ENCODE measurements around the gene RCC2.
"Not testable (repeated sequence)": the region's sequence is repeated elsewhere in the genome, so short reads cannot be mapped to it uniquely, and the experiment has no call there.

RCC2 gene

DNA sequence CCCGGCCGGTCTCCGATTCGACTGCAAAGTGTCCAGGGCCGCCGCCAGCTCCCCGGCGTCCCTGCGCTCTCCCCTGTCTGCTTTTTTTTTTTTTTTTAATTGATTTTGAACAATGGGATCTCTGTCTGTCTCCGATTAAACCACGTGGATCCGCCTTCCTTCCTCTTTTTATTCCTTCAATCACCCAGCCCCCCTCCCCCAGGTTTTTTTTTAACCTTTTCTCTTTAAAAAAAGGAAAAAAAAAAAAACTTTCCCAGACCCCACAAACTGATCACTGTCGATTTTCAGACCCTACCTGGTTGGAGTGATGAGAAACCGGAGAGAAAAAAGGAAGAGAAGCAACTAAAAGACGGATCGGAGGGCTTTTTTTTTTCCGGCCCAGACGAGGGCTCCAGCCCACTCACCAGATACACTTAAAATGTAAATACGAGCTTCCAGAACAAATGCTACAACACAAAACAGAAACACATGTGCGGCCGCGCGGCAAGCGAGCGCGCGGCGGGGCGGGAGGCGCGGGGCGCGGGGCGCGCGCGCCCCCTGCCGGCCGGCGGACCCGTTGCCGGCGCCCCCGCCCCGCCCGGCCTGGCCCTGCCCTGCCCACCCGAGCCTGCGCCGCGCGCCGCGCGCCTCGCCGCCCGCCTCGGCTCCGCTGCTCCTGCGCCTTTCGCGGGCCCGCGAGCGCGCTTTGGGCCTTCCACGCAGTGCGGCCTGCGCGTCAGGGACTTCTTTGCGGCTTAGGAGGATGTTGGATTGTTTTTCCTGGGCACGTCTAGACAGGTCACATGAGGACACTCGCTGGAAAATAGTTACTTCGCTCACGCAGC lies at the start of gene RCC2:
TSS of gene RCC2 (minus strand) at position 428 of the 824 bp plus-strand sequence. CDS start 1,163 bp downstream, outside the sequence.
- DNase-seq, result peak; percentile 81

DNA sequence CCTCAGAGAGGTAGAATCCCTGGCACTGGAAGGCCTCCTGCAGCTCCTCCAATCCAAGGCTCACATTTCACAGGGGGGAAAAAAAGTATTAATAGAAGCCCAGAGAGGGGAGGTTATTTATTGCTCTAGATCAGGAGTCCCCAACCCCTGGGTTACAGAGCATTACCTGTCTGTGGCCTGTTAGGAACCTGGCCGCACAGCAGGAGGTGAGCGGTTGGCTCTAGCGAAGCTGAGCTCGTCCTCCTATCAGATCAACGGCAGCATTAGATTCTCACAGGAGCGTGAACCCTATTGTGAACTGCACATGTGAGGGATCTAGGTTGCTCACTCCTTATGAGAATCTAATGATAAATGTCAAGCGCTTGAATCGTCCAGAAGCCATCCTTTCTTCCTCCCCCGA lies 46.8 kb upstream of the RCC2 start:
- no peak for DNase-seq

DNA sequence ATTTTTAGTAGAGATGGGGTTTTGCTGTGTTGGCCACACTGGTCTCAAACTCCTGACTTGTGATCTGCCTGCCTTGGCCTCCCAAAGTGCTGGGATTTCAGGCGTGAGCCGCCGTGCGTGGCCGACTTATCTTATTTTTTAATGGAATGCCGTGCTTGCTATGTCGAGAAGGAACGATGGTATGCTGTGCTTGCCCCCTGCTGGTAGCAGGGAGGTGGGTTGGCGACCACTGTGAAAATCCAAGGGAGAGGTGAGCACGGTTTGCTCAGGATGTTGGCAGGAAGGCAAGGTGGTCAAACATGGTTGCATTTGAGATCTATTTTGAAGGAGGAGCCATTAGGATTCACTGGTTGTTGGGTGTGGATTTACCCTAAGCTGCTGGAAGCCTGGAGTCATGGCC lies 45.8 kb upstream of the RCC2 start:
- no peak for DNase-seq

DNA sequence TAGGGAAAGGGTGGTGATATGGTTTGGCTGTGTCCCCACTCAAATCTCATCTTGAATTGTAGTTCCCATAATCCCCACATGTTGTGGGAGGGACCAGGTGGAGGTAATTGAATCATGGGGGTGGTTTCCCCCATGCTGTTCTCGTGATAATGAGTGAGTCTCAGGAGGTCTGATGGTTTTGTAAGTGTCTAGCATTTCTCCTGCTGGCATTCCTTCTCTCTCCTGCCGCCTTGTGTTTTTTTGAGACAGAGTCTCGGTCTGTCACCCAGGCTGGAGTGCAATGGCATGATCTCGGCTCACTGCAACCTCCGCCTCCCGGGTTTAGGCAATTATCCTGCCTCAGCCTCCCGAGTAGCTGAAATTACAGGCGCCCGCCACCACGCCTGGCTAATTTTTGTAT lies 42.5 kb upstream of the RCC2 start:
- not testable (repeated sequence) for DNase-seq

DNA sequence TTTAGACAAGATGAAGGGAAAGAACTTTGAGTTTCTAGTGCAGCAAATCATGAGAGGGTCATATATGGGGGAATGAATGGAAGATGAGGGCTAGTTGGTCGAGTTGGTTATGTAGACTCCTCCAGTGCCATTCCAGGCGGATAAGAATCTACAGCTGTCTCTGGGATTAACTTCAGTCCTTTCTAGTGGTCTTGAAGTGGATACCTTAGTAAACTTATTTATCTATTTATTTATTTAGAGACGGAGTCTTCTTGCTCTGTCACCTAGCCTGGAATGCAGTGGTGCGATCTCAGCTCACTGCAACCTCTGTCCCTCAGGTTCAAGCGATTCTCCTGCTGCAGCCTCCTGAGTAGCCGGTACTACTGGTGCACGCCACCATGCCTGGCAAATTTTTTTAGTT lies 41.4 kb upstream of the RCC2 start:
- no peak for DNase-seq

DNA sequence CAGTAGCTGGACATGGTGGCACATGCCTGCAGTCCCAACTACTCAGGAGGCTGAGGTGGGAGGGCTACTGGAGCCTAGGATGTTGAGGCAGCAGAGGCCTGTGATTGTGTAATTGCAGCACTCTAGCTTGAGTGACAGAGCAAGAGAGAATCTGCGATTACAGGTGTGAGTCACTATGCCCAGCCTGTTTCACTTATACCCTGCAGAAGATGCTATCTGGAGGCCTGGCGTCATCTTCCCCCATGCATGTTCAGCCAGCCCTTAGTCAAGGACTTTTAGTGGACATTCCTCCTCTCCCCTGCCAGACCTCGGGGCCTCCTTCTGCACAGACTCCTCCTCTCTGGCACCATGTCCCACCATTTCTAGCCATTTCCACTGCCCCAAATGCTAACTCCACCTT lies 36.3 kb upstream of the RCC2 start:
- DNase-seq, result no peak

DNA sequence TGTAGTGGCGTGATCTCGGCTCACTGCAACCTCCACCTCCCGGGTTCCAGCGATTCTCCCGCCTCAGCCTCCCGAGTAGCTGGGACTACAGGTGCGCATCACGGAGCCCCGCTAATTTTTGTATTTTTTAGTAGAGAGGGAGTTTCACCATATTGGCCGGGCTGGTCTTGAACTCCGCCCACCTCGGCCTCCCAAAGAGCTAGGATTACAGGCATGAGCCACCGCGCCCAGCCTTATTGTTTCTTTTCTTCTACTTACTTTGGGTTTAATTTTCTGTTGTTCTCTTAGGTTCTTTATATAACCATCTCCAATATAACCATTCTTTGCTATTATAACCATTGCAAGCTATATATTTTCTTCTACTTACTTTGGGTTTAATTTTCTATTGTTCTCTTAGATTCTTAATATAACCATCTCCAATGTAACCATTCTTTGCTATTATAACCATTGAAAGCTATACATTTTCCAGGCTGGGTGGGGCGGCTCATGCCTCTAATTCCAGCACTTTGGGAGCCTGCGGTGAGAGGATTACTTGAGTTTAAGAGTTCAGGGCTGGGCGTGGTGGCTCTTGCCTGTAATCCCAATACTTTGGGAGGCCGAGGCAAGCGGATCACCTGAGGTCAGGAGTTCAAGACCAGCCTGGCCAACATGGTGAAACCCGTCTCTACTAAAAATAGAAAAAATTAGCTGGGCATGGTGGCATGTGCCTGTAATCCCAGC lies 35.5 kb upstream of the RCC2 start:
- DNase-seq, result not testable (repeated sequence)

DNA sequence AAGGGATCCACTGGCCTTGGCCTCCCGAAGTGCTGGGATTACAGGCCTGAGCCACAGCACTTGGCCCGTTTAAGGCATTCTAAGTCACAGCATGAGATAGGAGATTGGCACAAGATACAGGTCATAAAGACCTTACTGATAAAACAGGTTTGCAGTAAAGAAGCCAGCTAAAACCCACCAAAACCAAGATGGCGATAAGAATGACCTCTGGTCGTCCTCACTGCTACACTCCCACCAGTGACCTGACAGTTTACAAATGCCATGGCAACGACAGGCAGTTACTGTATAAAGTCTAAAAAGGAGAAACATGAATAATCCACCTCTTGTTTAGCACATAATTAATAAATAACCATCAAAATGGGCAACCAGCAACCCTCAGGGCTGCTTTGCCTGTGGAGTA lies 33.3 kb upstream of the RCC2 start:
- DNase-seq, result no peak

DNA sequence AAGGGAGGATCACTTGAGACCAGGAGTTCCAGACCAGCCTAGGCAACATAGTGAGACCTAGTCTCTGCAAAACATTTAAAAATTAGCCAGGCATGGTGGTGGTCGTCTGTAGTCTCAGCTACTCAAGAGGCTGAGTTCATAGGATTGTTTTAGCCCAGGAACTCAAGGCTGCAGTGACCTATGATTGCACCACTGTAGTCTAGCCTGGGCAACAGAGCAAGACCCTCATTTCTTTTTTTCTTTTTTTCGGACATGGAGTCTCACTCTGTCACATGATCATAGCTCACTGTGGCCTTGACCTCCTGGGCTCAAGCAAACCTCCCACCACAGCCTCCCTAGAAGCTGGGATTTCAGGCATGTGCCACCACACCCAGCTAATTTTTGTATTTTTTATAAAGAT lies 31.9 kb upstream of the RCC2 start:
- no peak for DNase-seq

DNA sequence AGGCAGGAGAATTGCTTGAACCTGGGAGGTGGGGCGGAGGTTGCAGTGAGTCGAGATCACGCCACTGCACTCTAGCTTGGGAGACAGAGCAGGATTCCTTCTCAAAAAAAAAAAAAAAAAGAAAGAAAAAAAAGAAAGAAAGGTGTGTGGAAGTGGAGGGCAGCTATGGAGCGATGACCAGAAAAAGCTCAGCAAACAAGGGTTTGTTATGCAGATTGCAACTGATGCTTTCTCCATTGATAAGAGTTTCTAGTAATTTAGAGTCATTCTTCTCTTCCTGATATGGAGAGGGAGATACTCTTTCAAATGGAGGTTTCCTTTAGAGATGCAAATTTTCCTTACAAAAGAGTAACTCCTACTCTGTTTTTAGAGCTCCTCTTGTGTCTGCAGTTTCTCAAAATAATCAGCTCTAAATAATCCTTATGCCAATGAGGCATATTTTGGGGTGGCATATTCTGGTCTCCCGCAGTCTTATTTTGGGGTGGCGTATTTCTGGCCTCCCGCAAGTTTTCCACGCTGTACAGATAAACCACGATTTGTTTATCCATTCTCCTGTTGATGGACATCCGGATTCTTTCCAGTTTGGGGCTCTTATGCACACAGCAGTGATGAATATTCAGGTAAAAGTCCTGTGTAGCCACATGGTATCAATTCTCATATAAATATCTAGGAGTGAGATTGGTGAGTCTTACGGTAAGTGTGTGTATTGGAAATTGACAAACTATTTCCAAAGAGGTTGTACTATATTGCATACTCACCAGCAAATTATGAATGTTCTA lies 30.7 kb upstream of the RCC2 start:
- DNase-seq, result no peak

DNA sequence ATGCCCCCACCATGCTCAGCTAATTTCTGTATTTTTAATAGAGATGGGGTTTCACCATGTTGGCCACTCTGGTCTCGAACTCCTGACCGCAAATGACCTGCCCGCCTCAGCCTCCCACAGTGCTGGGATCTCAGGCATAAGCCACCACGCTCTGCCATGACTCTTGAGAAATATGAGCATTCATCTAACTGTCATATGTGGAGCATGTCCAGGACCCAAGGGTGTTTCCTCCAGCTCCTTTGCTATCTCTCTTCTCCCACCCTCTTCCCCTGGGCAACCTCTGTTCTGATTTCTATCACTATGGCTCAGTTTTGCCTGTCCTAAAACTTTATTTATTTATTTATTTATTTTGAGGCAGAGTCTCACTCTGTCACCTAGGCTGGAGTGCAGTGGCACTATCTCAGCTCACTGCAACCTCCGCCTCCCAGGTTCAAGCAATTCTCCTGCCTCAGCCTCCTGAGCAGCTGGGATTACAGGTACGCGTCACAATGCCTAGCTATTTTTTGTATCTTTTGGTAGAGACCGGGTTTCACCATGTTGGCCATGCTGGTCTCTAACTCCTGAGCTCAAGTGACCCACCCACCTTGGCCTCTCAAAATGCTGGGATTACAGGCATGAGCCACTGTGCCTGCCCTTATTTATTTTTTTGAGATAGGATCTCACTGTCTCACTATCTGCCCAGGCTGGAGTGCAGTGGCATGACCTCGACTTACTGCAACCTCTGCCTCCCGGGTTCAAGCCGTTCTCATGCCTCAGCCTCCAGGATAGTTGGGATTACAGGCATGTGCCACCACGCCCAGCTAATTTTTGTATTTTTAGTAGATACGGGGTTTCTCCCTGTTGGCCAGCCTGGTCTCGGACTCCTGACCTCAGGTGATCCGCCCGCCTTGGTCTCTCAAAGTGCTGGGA lies 29.1 kb upstream of the RCC2 start:
- DNase-seq, result not testable (repeated sequence)

DNA sequence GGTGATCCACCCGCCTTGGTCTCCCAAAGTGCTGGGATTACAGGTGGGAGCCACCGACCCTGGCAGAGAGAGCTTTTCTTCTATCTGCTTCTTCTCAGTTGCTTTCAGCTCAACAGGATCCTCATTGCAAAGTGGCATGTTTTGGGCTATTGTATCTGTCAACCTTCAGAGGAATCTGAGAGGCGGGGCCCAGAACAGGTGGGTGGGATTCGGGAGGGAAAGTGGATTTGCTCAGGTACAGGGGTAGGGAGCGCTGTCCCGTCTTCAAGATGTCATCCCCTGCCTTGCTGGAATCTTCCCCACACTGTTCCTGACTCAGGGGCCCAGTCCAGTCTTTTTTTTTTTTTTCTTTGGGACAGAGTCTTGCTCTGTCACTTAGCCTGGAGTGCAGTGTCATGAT lies 26.9 kb upstream of the RCC2 start:
- DNase-seq, result no peak

DNA sequence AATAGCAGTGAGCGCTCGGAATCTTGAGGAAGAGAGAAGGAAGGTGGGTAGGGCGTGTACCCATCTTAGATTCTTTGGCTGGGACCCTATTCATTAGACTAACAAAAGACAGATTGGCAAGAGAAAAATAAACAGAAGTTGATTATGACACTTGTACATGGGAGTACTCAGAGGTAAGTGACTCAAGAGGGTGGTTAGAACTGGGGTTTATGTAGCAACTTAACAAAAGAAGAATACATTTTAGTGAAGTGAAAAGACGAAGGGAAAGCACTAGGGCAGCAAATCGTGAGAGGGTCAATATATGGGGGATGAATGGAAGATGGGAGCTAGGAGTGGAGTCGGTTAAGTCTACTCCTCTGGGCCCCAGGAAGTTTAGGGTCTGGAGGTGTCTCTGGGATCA lies 25.8 kb upstream of the RCC2 start:
- no peak for DNase-seq

DNA sequence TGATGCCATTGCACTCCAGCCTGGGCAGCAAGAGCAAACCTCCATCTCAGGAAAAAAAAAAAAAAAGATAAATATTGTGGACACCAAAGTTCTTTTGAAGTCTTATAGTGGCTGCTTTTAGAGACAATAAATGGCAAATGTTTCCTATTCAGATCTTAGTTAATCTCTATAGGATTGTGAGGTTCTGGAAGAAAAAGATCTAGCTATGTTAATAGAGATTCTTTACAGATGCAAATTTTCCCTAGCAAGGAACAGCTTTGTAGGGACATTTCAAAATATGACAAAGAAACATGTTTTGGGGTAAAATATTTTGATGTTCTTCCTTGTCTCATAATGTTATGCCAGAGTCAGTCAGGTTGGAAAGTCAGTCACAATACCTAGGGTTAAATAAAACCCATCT lies 24.5 kb upstream of the RCC2 start:
- DNase-seq, result no peak

DNA sequence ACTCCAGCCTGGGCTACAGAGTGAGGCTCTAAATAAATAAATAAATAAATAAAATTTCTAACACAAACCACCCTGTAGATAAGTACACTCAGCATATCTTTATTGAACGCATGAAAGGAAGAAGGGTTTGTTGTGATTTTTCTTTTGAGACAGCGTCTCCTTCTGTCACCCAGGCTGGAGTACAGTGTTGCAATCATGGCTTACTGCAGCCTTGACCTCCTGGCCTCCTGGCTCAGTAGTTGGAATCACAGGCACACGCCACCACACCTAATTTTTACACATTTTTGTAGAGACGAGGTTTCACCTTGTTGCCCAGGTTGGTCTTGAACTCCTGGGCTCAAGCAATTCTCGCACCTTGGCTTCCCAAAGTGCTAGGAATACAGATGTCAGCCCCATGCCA lies 23.2 kb upstream of the RCC2 start:
- DNase-seq, result no peak

DNA sequence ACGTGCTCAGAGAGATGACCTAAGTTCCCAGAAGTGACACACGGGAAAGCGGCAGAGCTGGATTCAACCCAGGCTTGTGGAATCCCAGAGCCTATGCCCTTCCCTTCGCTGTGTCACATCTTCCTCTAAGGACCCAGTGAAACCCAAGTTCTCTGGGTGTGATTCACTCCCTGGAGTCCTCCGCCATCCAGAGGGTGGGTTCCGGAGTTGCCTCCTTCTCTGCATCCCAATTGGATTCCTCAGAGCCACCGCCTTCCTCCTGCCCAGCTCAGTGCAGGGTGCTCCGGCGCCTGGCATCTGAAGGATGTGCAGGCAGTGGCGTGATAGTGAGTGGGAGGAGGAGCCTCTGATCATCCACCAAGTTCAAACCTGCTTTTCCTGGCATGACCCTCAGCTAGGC lies 20.7 kb upstream of the RCC2 start:
- DNase-seq, result no peak

DNA sequence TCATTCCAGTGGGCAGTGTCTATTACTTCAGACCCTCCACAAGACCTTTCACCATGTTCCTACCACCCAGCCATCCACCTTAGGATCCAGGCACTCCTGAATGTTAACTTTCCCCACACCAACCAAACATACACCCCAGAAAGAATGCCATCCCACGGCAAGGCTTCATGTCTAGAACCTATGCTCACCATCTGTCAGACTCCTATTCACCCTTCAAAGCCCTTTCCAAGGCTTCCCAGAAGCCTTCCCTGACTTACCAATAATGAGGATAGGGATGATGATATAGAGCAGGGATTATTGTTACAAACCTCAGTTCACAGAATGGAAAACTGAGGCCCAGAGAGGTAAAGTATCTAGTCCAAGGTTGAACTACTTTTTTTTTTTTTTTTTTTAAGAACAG lies 19.3 kb upstream of the RCC2 start:
- no peak for DNase-seq

DNA sequence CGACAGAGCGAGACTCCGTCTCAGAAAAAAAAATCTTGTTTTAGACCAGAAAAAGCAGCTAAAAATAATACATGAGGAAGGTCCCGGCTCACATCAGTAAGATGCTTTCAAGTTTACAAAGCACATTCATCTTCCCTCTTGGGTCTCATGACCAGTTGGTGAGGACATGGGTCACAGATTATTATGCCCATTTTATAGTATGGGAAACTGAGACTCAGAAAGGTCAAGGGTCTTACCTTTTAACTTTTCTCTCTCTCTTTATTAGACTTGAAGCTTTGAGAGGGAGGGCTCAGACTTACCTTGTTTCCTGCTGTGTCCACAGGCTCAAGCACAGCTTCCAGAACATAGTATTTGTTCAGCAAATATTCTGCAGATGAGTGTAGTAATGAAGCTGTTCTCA lies 13.2 kb upstream of the RCC2 start:
- DNase-seq, result no peak

DNA sequence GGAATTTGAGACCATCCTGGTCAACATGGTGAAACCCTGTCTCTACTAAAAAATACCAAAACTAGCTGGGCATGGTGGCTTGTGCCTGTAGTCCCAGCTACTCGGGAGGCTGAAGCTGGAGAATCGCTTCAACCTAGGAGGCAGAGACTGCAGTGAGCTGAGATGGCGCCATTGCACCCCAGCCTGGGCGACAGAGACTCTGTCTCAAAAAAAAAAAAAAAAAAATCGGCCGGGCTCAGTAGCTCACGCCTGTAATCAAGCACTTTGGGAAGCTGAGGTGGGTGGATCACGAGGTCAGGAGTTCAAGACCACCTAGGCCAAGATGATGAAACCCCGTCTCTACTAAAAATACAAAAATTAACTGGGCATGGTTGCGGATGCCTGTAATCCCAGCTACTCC lies 12.7 kb upstream of the RCC2 start:
- not testable (repeated sequence) for DNase-seq

DNA sequence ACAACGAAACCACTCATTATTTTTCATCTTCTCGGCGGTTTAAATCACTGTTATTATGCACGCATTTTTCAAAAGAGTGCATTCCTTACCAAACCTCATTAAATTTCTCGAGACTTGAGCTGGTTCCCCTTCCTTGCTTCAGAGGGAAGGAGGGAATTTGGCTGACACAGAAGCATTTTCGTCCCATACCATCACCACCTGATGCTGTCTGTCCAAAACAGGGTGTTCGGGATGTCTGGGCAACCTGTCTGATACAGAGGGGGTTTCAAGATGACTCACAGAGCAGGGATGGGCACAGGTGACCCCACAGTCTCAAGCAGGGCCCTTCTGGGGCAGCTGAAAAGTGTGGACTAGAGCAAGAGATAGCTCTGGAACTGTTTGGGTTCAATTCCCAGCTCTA lies 12.3 kb upstream of the RCC2 start:
- DNase-seq, result no peak

DNA sequence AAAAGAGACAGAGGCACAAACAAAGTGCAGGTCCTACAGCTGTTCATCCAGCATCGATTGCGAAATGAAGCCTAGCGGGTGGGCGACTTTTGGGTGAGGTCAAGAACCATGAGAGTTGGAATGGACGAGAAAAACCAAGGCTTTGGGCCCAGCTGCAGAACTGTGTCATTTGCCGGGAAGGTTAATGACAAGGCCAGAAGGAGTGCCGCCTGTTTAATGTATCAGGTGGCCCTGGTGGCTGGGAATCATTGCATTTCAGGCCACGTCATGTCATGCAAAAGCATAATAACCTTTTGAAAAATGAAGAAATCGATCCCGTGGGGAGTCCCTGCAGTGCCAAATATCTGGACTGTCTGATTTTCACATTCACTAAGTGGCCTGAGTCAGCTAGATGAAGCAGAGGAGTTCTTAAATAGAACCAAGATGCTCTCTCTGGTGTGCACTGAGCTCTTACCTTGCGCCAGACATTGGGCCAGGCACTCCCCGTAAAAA lies 8.1 kb upstream of the RCC2 start:
- DNase-seq, result no peak

DNA sequence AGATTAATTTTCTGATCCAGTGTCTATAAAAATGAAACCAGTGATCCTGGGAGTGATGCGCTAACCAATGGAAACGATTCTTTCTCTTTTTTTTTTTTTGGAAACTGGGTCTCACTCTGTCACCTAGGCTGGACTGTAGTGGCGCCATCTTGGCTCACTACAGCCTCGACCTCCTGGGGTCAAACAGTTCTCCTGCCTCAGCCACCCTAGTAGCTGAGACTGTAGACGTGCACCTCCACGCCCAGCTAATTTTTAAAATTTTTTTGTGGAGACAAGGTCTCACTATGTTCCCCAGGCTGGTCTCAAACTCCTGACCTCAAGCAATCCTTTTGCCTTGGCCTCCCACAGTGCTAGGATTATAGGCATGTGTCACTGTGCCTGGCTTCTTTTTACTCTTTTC lies 3.4 kb upstream of the RCC2 start:
- DNase-seq, result no peak

DNA sequence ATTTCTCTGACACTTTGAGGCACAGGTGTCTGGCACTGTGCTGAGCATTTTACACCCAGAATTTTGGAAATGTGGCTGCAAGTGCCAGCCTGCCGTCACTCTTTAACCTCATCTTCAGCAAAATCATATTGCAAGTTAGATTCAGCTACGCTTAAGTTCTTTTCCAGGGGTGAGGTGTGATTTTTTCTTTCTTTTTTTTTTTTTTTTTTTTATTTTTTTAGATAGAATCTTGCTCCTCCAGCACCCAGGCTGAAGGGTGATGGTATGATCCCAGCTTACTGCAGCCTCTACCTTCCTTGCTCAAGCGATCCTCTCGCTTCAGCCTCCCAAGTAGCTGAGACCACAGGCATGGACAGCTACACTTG lies 2.5 kb upstream of the RCC2 start:
- DNase-seq, result no peak

All from femur (tissue), 1 donor.